Fibroblast of lung (primary cell): ENCODE results near the gene SPATA2.

ENCODE experiments used
- CTCF ChIP-seq, 2 donors: IDR thresholded peaks in 1 of 2; conservative IDR thresholded peaks in 1 of 2; 1 replicate in 1 of 2; 2 replicates in 1 of 2; pipeline ENCODE4 v1.5.1; 2011 to 2012; ENCODE audit warnings: low read length in 2 of 2, control low read depth in 1 of 2, inconsistent platforms in 1 of 2, low read depth in 1 of 2, mild to moderate bottlenecking in 1 of 2
- EZH2 ChIP-seq: IDR thresholded peaks from 2 replicates; pipeline ENCODE4 v1.5.1; 2012; ENCODE audit warnings: low read length, control low read depth, mild to moderate bottlenecking; ENCODE audit errors: missing control alignments

DNA sequence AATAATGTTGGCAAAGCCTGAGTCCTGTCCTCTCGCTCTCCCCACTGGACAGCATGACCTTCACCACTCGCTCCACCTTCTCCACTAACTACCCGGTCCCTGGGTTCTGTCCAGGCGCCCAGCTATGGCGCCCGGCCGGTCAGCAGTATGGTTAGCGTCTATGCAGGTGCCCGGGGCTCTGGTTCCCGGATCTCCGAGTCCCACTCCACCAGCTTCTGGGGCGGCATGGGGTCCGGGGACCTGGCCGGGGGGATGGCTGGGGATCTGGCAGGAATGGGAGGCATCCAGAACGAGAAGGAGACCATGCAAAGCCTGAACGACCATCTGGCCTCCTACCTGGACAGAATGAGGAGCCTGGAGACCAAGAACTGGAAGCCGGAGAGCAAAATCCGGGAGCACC lies 41.4 kb upstream of the SPATA2 start:
- TF ChIP-seq CTCF (conservative IDR thresholded peaks at IDR 0.05 in 1 of 2, IDR thresholded peaks at IDR 0.05 in 1 of 2; ENCODE audit: low read depth in 1 of 2, low read length in 2 of 2), result no peak
- TF ChIP-seq EZH2, result no peak
